Fibroblast of the aortic adventitia (primary cell): ENCODE measurements around the gene GCA. TPM values are rescaled to one million over a fixed set of nuclear protein-coding genes. Genes with fewer than 3 reads are reported as not detected.
A peak's percentile ranks its signal among the peaks of the same experiment; 100 is the strongest.

Source experiments
- DNase-seq: peaks from one replicate; pipeline ENCODE4 v3.0.0-alpha.2; 2010; ENCODE audit warnings: low read depth
- H3K4me3 ChIP-seq: 2 replicates; pipeline ENCODE4 v1.5.1; 2011; ENCODE audit warnings: low read depth, mild to moderate bottlenecking, control low read depth, low read length, moderate library complexity
- total RNA-seq: library from RNA; depleted of rRNA; stranded (reverse); fragments of >200 nt; gene quantifications from 2 replicates; pipeline ENCODE4 v1.2.3, GENCODE V29; 2012; ENCODE audit warnings: low replicate concordance
- TF ChIP-seq, protein P1 (sequence below): IDR thresholded peaks from 2 replicates; pipeline ENCODE4 v1.5.1; 2011; ENCODE audit warnings: mild to moderate bottlenecking, low read length, control low read depth, inconsistent platforms; ENCODE audit not compliant: insufficient read depth

Gene GCA
- total RNA-seq, 1 donor, result 3.3 TPM

DNA sequence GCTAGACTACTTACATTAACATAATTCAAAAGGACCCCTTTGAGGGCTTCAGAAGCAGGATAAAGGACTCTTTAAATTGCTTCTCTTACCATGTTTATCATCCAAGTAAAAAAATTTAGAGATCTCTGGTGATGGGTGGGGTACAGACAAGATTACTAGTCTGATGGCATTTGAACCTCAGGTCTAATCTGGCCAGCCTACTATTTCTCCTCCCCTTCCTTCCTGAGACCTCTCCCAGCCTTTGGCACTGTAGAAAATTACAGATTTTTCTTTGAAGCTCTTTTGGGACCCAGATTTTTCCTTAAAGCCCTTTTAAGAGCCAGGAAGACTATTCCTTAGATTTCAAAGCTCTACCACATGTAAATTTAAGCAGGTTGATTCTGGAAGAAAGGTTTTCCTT is 28.9 kb downstream of the GCA start:
- DNase-seq, result no peak
- TF ChIP-seq, protein P1, sequence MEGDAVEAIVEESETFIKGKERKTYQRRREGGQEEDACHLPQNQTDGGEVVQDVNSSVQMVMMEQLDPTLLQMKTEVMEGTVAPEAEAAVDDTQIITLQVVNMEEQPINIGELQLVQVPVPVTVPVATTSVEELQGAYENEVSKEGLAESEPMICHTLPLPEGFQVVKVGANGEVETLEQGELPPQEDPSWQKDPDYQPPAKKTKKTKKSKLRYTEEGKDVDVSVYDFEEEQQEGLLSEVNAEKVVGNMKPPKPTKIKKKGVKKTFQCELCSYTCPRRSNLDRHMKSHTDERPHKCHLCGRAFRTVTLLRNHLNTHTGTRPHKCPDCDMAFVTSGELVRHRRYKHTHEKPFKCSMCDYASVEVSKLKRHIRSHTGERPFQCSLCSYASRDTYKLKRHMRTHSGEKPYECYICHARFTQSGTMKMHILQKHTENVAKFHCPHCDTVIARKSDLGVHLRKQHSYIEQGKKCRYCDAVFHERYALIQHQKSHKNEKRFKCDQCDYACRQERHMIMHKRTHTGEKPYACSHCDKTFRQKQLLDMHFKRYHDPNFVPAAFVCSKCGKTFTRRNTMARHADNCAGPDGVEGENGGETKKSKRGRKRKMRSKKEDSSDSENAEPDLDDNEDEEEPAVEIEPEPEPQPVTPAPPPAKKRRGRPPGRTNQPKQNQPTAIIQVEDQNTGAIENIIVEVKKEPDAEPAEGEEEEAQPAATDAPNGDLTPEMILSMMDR, result no peak
- H3K4me3 ChIP-seq, result no peak overlapping the region

DNA sequence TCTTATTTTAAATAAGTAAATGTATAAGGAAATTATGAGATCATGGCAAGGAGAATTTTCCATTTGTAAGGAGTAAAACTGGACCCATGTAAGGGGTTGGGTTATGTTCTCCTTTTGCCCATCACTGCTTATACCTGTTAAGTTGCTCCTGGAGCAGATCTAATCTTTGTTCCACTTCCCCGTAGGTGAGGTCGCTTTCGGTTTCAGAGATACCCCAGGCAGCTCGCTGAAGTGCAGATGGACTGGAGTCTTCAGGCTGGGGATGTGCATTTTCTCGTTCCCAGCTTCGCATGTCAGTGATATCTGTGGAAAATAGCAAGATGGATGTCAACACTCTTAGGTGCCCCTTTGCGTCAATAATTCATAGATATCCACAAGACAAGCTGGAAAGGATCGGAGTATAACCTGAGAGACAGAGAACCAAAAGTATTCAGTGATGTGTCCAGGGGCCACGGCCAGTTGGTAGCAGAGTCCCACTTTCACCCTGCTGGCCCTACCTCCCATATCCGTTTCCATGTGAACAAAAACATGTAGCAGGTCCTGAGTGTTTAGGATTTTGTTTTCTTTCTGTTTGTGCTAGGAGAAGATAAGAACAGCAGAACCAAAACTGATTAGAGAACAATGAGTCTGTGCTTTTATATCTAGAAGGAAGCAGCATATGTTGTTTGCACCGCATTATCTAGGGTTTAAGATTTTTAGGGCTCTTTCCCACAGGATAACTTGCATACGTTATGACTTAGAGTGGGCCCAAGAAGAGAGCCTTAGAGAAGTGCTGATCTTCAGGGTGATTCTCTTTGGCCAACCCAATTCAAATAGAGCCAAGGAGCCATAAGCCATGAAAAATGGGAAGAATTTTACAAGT is 36.0 kb downstream of the GCA start:
- H3K4me3 ChIP-seq, result no peak overlapping the region
- DNase-seq, result no peak
- TF ChIP-seq, protein P1, result no peak

DNA sequence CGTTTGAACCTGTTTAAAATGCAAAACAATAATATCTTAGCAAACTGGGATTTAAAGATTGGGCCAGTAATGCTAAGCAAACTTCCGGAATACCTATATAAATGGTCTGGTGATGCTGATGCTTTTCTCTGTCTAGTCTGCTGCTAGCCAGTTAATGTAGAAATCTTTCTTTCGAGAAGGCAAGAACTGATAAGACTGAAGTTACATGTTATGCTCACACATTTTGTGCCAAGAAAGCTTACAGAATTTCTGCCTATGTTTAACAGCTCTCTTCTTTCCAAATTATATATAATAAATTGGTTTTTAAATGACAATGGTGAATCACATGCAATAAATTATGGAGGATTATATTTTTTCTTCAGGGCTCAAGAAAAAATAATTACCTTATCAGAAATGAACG is 37.9 kb downstream of the GCA start:
- TF ChIP-seq, protein P1, result no peak
- no peak overlapping the region for H3K4me3 ChIP-seq
- DNase-seq, result no peak

DNA sequence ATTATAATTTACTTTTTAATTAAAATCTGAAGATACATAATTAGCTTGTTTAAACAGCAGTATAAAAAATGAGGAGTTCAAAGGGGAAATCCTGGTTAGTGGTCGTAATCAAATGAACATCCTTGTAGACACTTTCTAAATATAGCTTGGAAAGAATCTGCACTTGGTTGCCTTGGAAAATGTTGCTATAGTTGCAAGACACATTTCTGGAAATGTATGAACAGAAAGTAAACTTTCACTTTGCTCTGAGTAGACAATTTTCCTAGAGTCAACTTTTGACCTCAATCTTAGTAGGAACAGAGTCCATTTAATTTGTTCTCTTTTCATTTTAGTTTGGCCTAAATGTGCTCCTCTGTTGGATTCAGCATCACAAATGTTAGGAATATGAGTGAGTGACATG is 38.3 kb downstream of the GCA start:
- H3K4me3 ChIP-seq, result no peak overlapping the region
- TF ChIP-seq, protein P1, result no peak
- DNase-seq, result peak; percentile 2

DNA sequence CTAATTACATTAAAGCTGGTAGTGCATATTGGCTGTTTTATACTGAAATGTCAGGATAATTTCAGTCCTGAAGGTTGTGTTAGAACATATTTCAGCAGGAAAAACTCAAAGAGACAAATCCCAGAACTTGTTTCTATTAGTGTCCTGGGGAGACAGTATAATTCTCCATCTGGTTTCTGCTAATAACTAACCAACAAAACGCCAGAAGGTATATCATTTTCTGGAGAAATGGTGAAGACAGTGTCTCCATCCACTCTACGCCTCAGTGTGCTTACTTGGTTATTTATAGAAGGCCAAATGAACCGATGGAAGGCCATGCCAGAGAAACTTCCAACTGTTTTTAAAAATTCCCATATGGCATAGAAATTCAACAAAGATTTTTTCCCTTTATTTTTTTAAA is 41.6 kb downstream of the GCA start:
- no peak overlapping the region for H3K4me3 ChIP-seq
- TF ChIP-seq, protein P1, result no peak
- no peak for DNase-seq

DNA sequence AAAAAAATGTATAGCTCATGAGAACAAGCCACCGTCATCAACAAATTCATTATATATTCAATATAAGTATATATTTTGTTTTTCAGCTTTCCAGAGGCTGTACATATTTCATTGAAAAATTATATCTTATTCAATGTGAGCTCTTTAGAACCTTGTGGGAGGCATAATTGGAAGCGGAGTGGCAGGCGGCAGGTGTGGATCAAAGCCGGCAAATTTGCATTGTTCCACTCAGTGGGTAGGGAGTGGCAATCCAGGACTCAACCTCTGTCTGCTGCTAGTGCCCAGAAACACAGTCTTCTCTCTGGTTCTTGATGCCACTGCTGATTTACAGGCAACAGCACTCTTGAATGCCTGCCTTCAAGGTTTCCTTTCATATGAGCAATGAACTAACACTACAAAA is 46.9 kb downstream of the GCA start:
- TF ChIP-seq, protein P1, result no peak
- DNase-seq, result no peak

More for the DNA sequence above, 46.9 kb downstream of the GCA start:
- no peak overlapping the region for H3K4me3 ChIP-seq
